IMR-90 (cell line): ENCODE data around the gene IMPG1. TPM values are rescaled to one million over a fixed set of nuclear protein-coding genes. Genes with fewer than 3 reads are reported as not detected.

Experiments
- ATAC-seq: fragments of 200-7000 bp; cut with Tn5 transposase; 2 replicates; pipeline ENCODE4 v1.9.1; 2020; ENCODE audit warnings: low read depth, mild to moderate bottlenecking, moderate library complexity
- BruUV-seq: library from RNA; stranded (reverse); fragments of 400-500 nt; replicated peaks from 2 replicates; lab custom pipeline; 2021; lab: Mats Ljungman, UMichigan
- CTCF ChIA-PET: fragments of 300-600 bp; formaldehyde crosslinking; extraction: SDS; loops from one replicate; lab custom pipeline; 2021; ENCODE audit warnings: antibody characterized with exemption; lab: Yijun Ruan, JAX
- POLR2A ChIA-PET: fragments of 300-600 bp; sonication (Branson Sonifier 250); formaldehyde crosslinking; loops from one replicate; lab custom pipeline; 2022; ENCODE audit warnings: antibody characterized with exemption; ENCODE audit not compliant: unreplicated experiment; lab: Charles Lee
- DNase-seq: peaks from one replicate; pipeline ENCODE4 v3.0.0; 2013
- H2AFZ ChIP-seq: replicated peaks from 2 replicates; pipeline ENCODE3; 2013; ENCODE audit warnings: low read length, mild to moderate bottlenecking; ENCODE audit not compliant: poor library complexity
- H2AK5ac ChIP-seq: 2 replicates; pipeline ENCODE4 v1.6.1; 2013; ENCODE audit warnings: low read depth, low read length, inconsistent platforms
- H2AK9ac ChIP-seq: replicated peaks from 2 replicates; pipeline ENCODE3; 2013; ENCODE audit warnings: mild to moderate bottlenecking, low read depth, low read length, moderate library complexity; ENCODE audit not compliant: poor library complexity
- H2BK120ac ChIP-seq: 2 replicates; pipeline ENCODE4 v1.6.1; 2013; ENCODE audit warnings: low read depth, low read length, inconsistent platforms
- H2BK15ac ChIP-seq: 3 replicates; pipeline ENCODE4 v1.6.1; 2013; ENCODE audit warnings: low read depth, low read length, inconsistent platforms
- H2BK20ac ChIP-seq: 2 replicates; pipeline ENCODE4 v1.6.1; 2013; ENCODE audit warnings: low read depth, mild to moderate bottlenecking, inconsistent platforms, low read length, moderate library complexity
- H2BK5ac ChIP-seq: 2 replicates; pipeline ENCODE4 v1.6.1; 2013; ENCODE audit warnings: mild to moderate bottlenecking, low read depth, low read length, inconsistent platforms; ENCODE audit not compliant: poor library complexity, severe bottlenecking
- H3K14ac ChIP-seq: replicated peaks from 2 replicates; pipeline ENCODE4 v1.6.1; 2013; ENCODE audit warnings: low read depth, low read length, inconsistent platforms
- H3K18ac ChIP-seq: 2 replicates; pipeline ENCODE4 v1.6.1; 2013; ENCODE audit warnings: low read depth, low read length, control low read depth
- H3K23ac ChIP-seq: 2 replicates; pipeline ENCODE4 v1.6.1; 2013; ENCODE audit warnings: low read depth, low read length, inconsistent platforms
- H3K27ac ChIP-seq: 2 replicates; pipeline ENCODE4 v1.5.1; 2013; ENCODE audit warnings: mild to moderate bottlenecking, control low read depth, low read length; ENCODE audit not compliant: insufficient read depth
- H3K27me3 ChIP-seq: 2 replicates; pipeline ENCODE4 v1.6.1; 2013; ENCODE audit warnings: low read length; ENCODE audit not compliant: control insufficient read depth, insufficient read depth
- H3K36me3 ChIP-seq: 2 replicates; pipeline ENCODE4 v1.6.1; 2013; ENCODE audit warnings: low read length, mixed read lengths; ENCODE audit not compliant: control insufficient read depth, insufficient read depth
- H3K4ac ChIP-seq: 2 replicates; pipeline ENCODE4 v1.6.1; 2013; ENCODE audit warnings: low read depth, low read length, inconsistent platforms
- H3K4me1 ChIP-seq: 2 replicates; pipeline ENCODE4 v1.6.1; 2013; ENCODE audit warnings: low read length, mixed read lengths; ENCODE audit not compliant: control insufficient read depth, insufficient read depth
- H3K4me2 ChIP-seq: 2 replicates; pipeline ENCODE4 v1.6.1; 2013; ENCODE audit warnings: low read depth, mild to moderate bottlenecking, control low read depth, low read length, moderate library complexity
- H3K4me3 ChIP-seq: 2 replicates; pipeline ENCODE4 v1.5.1; 2013; ENCODE audit warnings: low read depth, mild to moderate bottlenecking, control low read depth, low read length, moderate library complexity; ENCODE audit not compliant: insufficient read depth
- H3K56ac ChIP-seq: 2 replicates; pipeline ENCODE4 v1.6.1; 2013; ENCODE audit warnings: low read length, inconsistent platforms; ENCODE audit not compliant: insufficient read depth; ENCODE audit errors: extremely low read depth
- H3K79me1 ChIP-seq, 2 experiments: 2 replicates each; pipeline ENCODE4 v1.6.1; 2013; ENCODE audit warnings: low read length in 2 of 2, inconsistent platforms in 1 of 2, low read depth in 1 of 2
- H3K9ac ChIP-seq: 2 replicates; pipeline ENCODE4 v1.6.1; 2013; ENCODE audit warnings: low read depth, low read length, control low read depth
- H3K9me1 ChIP-seq: 2 replicates; pipeline ENCODE4 v1.6.1; 2013; ENCODE audit warnings: low read length, inconsistent platforms; ENCODE audit not compliant: insufficient read depth
- H3K9me3 ChIP-seq: 2 replicates; pipeline ENCODE4 v1.6.1; 2013; ENCODE audit warnings: low read length; ENCODE audit not compliant: control insufficient read depth, insufficient read depth
- H4K20me1 ChIP-seq: 2 replicates; pipeline ENCODE4 v1.6.1; 2013; ENCODE audit warnings: low read length, inconsistent platforms; ENCODE audit not compliant: insufficient read depth
- H4K5ac ChIP-seq: 2 replicates; pipeline ENCODE4 v1.6.1; 2013; ENCODE audit warnings: mild to moderate bottlenecking, low read depth, low read length, control low read depth
- H4K8ac ChIP-seq, 2 experiments: 2 replicates each; pipeline ENCODE4 v1.6.1; 2013; ENCODE audit warnings: low read depth in 2 of 2, low read length in 2 of 2, control low read depth in 1 of 2, inconsistent platforms in 1 of 2
- H4K91ac ChIP-seq: 2 replicates; pipeline ENCODE4 v1.6.1; 2013; ENCODE audit warnings: low read depth, low read length, inconsistent platforms; ENCODE audit not compliant: insufficient read depth
- BHLHE40 ChIP-seq: fragments of 150-350 bp; IDR thresholded peaks from 2 replicates; pipeline ENCODE4 v1.6.1; 2016; ENCODE audit warnings: mild to moderate bottlenecking, low read depth, low read length
- NFE2L2 ChIP-seq: fragments of 150-350 bp; IDR thresholded peaks from 2 replicates; pipeline ENCODE4 v1.6.1; 2016; ENCODE audit warnings: low read depth, mild to moderate bottlenecking, low read length
- RAD21 ChIP-seq: IDR thresholded peaks from 2 replicates; pipeline ENCODE4 v1.6.1; 2012; ENCODE audit warnings: low read length, improper control_type of control experiment
- SMC3 ChIP-seq: fragments of 150-350 bp; IDR thresholded peaks from 2 replicates; pipeline ENCODE4 v1.6.1; 2016; ENCODE audit warnings: low read depth, mild to moderate bottlenecking, antibody characterized with exemption, low read length, moderate library complexity
- USF2 ChIP-seq: fragments of 150-350 bp; IDR thresholded peaks from 2 replicates; pipeline ENCODE4 v1.6.1; 2017; ENCODE audit warnings: mild to moderate bottlenecking, antibody characterized with exemption, low read length, low read depth
- WGBS, 2 experiments: methylation state at CpG; one replicate each; pipeline versions ENCODE4 v1.1.5 to v1.1.7; 2013; ENCODE audit warnings: missing lambda C conversion rate in 2 of 2; ENCODE audit not compliant: insufficient read length in 1 of 2; ENCODE audit errors: extremely low coverage in 2 of 2; 5-methylcytosine and 5-hydroxymethylcytosine counted together
- dilution Hi-C: fragments of 300-500 bp; cut with HindIII; formaldehyde crosslinking; loops from one replicate; pipeline ENCODE4 v1.14.3; 2018; ENCODE audit warnings: low sequenced_read_pairs; ENCODE audit not compliant: unreplicated experiment
- in situ Hi-C: fragments of 300-500 bp; cut with MboI; formaldehyde crosslinking; loops from 3 replicates; pipeline ENCODE4 v1.14.3; 2019; ENCODE audit warnings: low sequenced_read_pairs, inconsistent platforms, mixed read lengths
- intact Hi-C: fragments of 100-400 bp; cut with micrococcal nuclease; formaldehyde crosslinking; loops from 2 replicates; pipeline ENCODE4 v1.10.0; 2022
- polyA plus RNA-seq, 3 experiments: library from polyadenylated mRNA; depleted of rRNA; stranded (reverse); fragments of >200 nt; gene quantifications; 2 replicates each; pipeline ENCODE4 v1.2.3, GENCODE V29; 2012; ENCODE audit warnings: low replicate concordance in 1 of 3
- total RNA-seq: library from RNA; depleted of rRNA; stranded (reverse); fragments of >200 nt; gene quantifications from 2 replicates; pipeline ENCODE4 v1.2.3, GENCODE V29; 2012
- TF ChIP-seq, protein P1 (sequence below): fragments of 150-350 bp; IDR thresholded peaks from 2 replicates; pipeline ENCODE4 v1.6.1; 2016; ENCODE audit warnings: low read depth, mild to moderate bottlenecking, low read length, moderate library complexity, borderline replicate concordance

Gene IMPG1
- total and polyA plus RNA-seq, 2 of the 4 experiments (the other 2 are of a cell fraction) = not detected

- no peak overlapping the region for H3K4ac ChIP-seq
- no peak overlapping the region for H2AFZ ChIP-seq
- DNase-seq (no peak), ATAC-seq (no peak)
- H2BK20ac ChIP-seq = no peak overlapping the region
- H3K23ac ChIP-seq = no peak overlapping the region
- no peak overlapping the region for H4K8ac ChIP-seq
- H2BK120ac ChIP-seq = no peak overlapping the region
- H3K79me1 ChIP-seq = no peaks in the 10 kb centered on the region
- H3K36me3 ChIP-seq = no peaks in the 10 kb centered on the region
- H3K56ac ChIP-seq = no peak overlapping the region
- 30% methylated on average over 3 of the region's 7 CpGs; no CpG with 5 or more reads in 1 of the 2 experiments for whole genome bisulfite sequencing, 2 experiments
- peaks cover 9% of the 10 kb centered on the region; the same call in 1 of the 2 replicates for H3K27me3 ChIP-seq
- H3K14ac ChIP-seq = no peak overlapping the region
- dilution Hi-C loops (no loop called here), in situ Hi-C loops (loop anchor here (10.0 kb wide), 1 partner anchor 1531 kb away; the partner anchor contains the start of gene HTR1B), intact Hi-C loops (no loop called here)
- no peak overlapping the region for H3K4me3 ChIP-seq
- no peaks in the 10 kb centered on the region for H3K9me3 ChIP-seq
- no peak overlapping the region for H4K91ac ChIP-seq
- no peak overlapping the region for H2BK15ac ChIP-seq
- no peak overlapping the region for H2AK9ac ChIP-seq
- no peak overlapping the region for H3K18ac ChIP-seq
- no peak overlapping the region for H3K4me2 ChIP-seq
- H2BK5ac ChIP-seq = no peak overlapping the region
- ChIA-PET POLR2A (no interaction called here), CTCF (interaction anchor here (0.6 to 1.2 kb wide), 2 partner anchors 17 to 40 kb away, joined by 3 to 4 read pairs; no protein-coding TSS in a partner anchor)
- no peak overlapping the region for H3K9ac ChIP-seq
- TF ChIP-seq BHLHE40 (no peak), NFE2L2 (no peak), RAD21 (no peak), USF2 (no peak), SMC3 (no peak)
- TF ChIP-seq, protein P1, sequence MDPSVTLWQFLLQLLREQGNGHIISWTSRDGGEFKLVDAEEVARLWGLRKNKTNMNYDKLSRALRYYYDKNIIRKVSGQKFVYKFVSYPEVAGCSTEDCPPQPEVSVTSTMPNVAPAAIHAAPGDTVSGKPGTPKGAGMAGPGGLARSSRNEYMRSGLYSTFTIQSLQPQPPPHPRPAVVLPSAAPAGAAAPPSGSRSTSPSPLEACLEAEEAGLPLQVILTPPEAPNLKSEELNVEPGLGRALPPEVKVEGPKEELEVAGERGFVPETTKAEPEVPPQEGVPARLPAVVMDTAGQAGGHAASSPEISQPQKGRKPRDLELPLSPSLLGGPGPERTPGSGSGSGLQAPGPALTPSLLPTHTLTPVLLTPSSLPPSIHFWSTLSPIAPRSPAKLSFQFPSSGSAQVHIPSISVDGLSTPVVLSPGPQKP = no peak
- BruUV-seq = no TSS peak
- H3K27ac ChIP-seq = no peak overlapping the region
- no peak overlapping the region for H2AK5ac ChIP-seq
- no peaks in the 10 kb centered on the region for H4K20me1 ChIP-seq
- no peak overlapping the region for H4K5ac ChIP-seq
- peaks cover 2% of the 10 kb centered on the region for H3K4me1 ChIP-seq
- H3K9me1 ChIP-seq = no peaks in the 10 kb centered on the region
Observed at GRCh38 chr6:75933387-75933975, 139.0 kb downstream of the IMPG1 start.
